ENCODE measurements around the gene BDKRB2.

DNA sequence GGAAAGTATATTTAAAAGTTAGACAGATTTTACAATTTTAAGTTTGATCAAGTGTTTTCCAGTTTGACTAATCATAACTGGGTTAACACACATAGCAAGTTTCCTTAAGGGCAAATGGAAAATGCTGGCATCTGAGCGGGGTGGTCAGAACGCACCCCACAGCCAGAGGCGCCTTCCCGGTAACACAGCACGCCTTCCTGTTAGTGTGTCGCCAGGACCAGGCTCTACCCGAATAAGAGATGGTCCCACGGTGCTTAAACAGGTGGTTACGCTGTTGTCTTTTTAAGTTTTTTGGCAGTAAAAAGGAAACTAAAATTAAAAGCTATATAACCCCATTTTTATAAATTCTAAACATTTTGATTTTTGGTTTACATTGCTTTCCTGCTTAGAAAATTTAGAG is 79.4 kb downstream of the BDKRB2 start:
- TF ChIP-seq, protein P1, sequence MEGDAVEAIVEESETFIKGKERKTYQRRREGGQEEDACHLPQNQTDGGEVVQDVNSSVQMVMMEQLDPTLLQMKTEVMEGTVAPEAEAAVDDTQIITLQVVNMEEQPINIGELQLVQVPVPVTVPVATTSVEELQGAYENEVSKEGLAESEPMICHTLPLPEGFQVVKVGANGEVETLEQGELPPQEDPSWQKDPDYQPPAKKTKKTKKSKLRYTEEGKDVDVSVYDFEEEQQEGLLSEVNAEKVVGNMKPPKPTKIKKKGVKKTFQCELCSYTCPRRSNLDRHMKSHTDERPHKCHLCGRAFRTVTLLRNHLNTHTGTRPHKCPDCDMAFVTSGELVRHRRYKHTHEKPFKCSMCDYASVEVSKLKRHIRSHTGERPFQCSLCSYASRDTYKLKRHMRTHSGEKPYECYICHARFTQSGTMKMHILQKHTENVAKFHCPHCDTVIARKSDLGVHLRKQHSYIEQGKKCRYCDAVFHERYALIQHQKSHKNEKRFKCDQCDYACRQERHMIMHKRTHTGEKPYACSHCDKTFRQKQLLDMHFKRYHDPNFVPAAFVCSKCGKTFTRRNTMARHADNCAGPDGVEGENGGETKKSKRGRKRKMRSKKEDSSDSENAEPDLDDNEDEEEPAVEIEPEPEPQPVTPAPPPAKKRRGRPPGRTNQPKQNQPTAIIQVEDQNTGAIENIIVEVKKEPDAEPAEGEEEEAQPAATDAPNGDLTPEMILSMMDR (IDR thresholded peaks at IDR 0.05; ENCODE audit: insufficient read depth, low read length), result no peak
- TF ChIP-seq, protein P2, sequence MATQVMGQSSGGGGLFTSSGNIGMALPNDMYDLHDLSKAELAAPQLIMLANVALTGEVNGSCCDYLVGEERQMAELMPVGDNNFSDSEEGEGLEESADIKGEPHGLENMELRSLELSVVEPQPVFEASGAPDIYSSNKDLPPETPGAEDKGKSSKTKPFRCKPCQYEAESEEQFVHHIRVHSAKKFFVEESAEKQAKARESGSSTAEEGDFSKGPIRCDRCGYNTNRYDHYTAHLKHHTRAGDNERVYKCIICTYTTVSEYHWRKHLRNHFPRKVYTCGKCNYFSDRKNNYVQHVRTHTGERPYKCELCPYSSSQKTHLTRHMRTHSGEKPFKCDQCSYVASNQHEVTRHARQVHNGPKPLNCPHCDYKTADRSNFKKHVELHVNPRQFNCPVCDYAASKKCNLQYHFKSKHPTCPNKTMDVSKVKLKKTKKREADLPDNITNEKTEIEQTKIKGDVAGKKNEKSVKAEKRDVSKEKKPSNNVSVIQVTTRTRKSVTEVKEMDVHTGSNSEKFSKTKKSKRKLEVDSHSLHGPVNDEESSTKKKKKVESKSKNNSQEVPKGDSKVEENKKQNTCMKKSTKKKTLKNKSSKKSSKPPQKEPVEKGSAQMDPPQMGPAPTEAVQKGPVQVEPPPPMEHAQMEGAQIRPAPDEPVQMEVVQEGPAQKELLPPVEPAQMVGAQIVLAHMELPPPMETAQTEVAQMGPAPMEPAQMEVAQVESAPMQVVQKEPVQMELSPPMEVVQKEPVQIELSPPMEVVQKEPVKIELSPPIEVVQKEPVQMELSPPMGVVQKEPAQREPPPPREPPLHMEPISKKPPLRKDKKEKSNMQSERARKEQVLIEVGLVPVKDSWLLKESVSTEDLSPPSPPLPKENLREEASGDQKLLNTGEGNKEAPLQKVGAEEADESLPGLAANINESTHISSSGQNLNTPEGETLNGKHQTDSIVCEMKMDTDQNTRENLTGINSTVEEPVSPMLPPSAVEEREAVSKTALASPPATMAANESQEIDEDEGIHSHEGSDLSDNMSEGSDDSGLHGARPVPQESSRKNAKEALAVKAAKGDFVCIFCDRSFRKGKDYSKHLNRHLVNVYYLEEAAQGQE (IDR thresholded peaks at IDR 0.05; ENCODE audit: insufficient replicate concordance, low read depth), result no peak
